ENCODE measurements around the gene PER3.

The PER3 gene

GRCh38 chr1:7873801-7874795 is 90.0 kb downstream of the PER3 start:
- DNase-seq (ENCODE audit: low spot score): no peak

GRCh38 chr1:7878027-7878426 is 93.9 kb downstream of the PER3 start:
- DNase-seq (ENCODE audit: low spot score): no peak

- no peak for DNase-seq (ENCODE audit: low spot score)
Observed at GRCh38 chr1:7879228-7879627, 95.1 kb downstream of the PER3 start.

GRCh38 chr1:7884757-7885156 is 100.7 kb downstream of the PER3 start:
- DNase-seq (ENCODE audit: low spot score): no peak

- no peak for DNase-seq (ENCODE audit: low spot score)
Observed at GRCh38 chr1:7885513-7886404, 101.7 kb downstream of the PER3 start.

GRCh38 chr1:7886405-7886745 is 102.3 kb downstream of the PER3 start:
- no peak for DNase-seq (ENCODE audit: low spot score)

- DNase-seq (ENCODE audit: low spot score): no peak
Observed at GRCh38 chr1:7888248-7889081, 104.4 kb downstream of the PER3 start.

- DNase-seq (ENCODE audit: low spot score): no peak
Observed at GRCh38 chr1:7890853-7891252, 106.8 kb downstream of the PER3 start.

- DNase-seq (ENCODE audit: low spot score): no peak
Observed at GRCh38 chr1:7891804-7892203, 107.7 kb downstream of the PER3 start.

- DNase-seq (ENCODE audit: low spot score): no peak
Observed at GRCh38 chr1:7893529-7894180, 109.6 kb downstream of the PER3 start.

All from HuH-7 (cell line).